HG03521 (cell line): ENCODE measurements around the gene CCDC144A.
"Not testable (repeated sequence)": the region's sequence is repeated elsewhere in the genome, so short reads cannot be mapped to it uniquely, and the experiment has no call there.

Experiments
- ATAC-seq: cut with Tn5 transposase; IDR thresholded peaks from one replicate; pipeline ENCODE4 v1.9.1; 2021; ENCODE audit warnings: mild to moderate bottlenecking, moderate library complexity; ENCODE audit not compliant: unreplicated experiment

Gene CCDC144A

GRCh38 chr17:16818821-16819683, 129.0 kb downstream of the CCDC144A start:
- ATAC-seq: no peak

- no peak for ATAC-seq
Observed at GRCh38 chr17:16820161-16820877, 130.3 kb downstream of the CCDC144A start.

- ATAC-seq: no peak
Observed at GRCh38 chr17:16820979-16821543, 131.0 kb downstream of the CCDC144A start.

GRCh38 chr17:16822133-16822532, 132.1 kb downstream of the CCDC144A start:
- ATAC-seq: not testable (repeated sequence)

GRCh38 chr17:16823768-16824406, 133.8 kb downstream of the CCDC144A start:
- ATAC-seq: not testable (repeated sequence)
